Fibroblast of mammary gland (primary cell): ENCODE data around the gene TRANK1.

Source experiments
- DNase-seq: peaks from one replicate; pipeline ENCODE4 v3.0.0-alpha.2; 2010; ENCODE audit warnings: low read depth
- H3K4me3 ChIP-seq: 2 replicates; pipeline ENCODE4 v1.5.1; 2011; ENCODE audit warnings: low read depth, mild to moderate bottlenecking, low read length, moderate library complexity; ENCODE audit not compliant: control insufficient read depth
- CTCF ChIP-seq: conservative IDR thresholded peaks from 2 replicates; pipeline ENCODE4 v1.5.1; 2011; ENCODE audit warnings: low read depth, low read length, inconsistent platforms; ENCODE audit not compliant: control insufficient read depth, insufficient read depth

Gene TRANK1

GRCh38 chr3:36944641-36945270, at the start of gene TRANK1:
Gene TRANK1 (minus strand): TSS chr3:36945054. CDS start chr3:36944809, 245 bp downstream.
- no peak for TF ChIP-seq CTCF
- peak; percentile 62 for DNase-seq
- H3K4me3 ChIP-seq, result peak within 1 kb of the TSS; percentile 63

DNA sequence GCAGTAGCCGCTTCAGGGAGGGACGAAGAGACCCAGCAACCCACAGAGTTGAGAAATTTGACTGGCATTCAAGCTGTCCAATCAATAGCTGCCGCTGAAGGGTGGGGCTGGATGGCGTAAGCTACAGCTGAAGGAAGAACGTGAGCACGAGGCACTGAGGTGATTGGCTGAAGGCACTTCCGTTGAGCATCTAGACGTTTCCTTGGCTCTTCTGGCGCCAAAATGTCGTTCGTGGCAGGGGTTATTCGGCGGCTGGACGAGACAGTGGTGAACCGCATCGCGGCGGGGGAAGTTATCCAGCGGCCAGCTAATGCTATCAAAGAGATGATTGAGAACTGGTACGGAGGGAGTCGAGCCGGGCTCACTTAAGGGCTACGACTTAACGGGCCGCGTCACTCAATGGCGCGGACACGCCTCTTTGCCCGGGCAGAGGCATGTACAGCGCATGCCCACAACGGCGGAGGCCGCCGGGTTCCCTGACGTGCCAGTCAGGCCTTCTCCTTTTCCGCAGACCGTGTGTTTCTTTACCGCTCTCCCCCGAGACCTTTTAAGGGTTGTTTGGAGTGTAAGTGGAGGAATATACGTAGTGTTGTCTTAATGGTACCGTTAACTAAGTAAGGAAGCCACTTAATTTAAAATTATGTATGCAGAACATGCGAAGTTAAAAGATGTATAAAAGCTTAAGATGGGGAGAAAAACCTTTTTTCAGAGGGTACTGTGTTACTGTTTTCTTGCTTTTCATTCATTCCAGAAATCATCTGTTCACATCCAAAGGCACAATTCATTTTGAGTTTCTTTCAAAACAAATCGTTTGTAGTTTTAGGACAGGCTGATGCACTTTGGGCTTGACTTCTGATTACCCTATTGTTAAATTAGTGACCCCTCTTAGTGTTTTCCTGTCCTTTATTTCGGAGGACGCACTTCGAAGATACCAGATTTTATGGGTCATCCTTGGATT, 48.8 kb upstream of the TRANK1 start, which contains the start of gene MLH1:
Gene MLH1, plus strand, starts transcription at position 193 of the 958 bp plus-strand sequence. Its CDS starts 30 bp downstream, at position 223.
- DNase-seq, result peak; percentile 100
- no peak for TF ChIP-seq CTCF
- H3K4me3 ChIP-seq, result peak within 1 kb of the TSS; percentile 79

- peak; percentile 4 for TF ChIP-seq CTCF
- no peak for DNase-seq
- H3K4me3 ChIP-seq, result peak within 1 kb of the TSS; percentile 79
Observed at GRCh38 chr3:36992806-36993325, 48.0 kb upstream of the TRANK1 start, which contains the start of gene EPM2AIP1. Gene EPM2AIP1 (minus strand): TSS chr3:36993131. CDS start chr3:36993077, 54 bp downstream.

DNA sequence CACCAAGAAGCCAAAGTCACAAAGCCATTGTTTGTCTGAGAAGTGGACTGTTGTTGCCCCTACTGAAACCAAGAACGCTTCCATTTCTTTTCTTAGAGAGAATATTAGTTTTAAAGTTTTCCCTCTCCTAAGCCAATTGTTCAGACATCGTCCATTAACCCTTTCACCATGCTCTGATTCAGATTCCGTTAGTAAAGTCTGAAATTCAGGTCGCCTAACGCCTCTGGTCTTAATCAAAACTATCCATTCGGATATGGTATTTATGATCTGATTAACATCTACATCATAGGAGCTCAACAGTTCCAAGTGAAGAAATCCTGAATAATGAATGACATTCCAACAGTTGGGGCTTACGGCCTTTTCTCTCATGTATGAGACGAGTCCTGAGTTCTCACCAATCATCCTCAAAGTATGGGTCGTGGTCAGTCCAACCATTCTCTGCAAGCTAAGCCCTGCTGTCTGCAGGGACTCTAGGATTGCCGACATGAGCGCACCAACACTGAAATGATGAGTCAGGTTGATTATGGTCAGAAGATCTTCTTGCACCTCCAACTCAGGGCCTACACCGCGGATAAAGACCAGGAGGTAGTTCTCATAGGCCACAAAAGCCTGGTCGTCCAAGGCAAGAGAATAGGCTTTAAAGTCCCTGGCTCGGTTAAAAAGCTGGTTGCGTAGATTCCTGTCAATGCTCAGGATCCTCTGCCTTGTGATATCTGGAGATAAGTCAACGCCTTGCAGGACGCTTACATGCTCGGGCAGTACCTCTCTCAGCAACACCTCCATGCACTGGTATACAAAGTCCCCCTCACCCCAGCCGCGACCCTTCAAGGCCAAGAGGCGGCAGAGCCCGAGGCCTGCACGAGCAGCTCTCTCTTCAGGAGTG, 47.3 kb upstream of the TRANK1 start:
- TF ChIP-seq CTCF, result no peak
- peak; percentile 77 for DNase-seq
- H3K4me3 ChIP-seq, result peak overlapping the region; percentile 79

GRCh38 chr3:36991147-36991546, 46.3 kb upstream of the TRANK1 start:
- no peak for TF ChIP-seq CTCF
- DNase-seq, result no peak
- peak overlapping the region; percentile 79 for H3K4me3 ChIP-seq

- DNase-seq, result no peak
- TF ChIP-seq CTCF, result no peak
- peak overlapping the region; percentile 21 for H3K4me3 ChIP-seq
Observed at GRCh38 chr3:36989568-36989967, 44.7 kb upstream of the TRANK1 start.
